SK-N-SH (cell line): Measurements from ENCODE around the gene OR9Q1. TPM values are rescaled to one million over a fixed set of nuclear protein-coding genes. Genes with fewer than 3 reads are reported as not detected.
A peak's percentile ranks its signal among the peaks of the same experiment; 100 is the strongest.

Experiments
- CTCF ChIA-PET: fragments of 300-600, 350-600 bp; formaldehyde crosslinking; extraction: SDS; loops from one replicate; lab custom pipeline; 2021; lab: Yijun Ruan, JAX
- POLR2A ChIA-PET: fragments of 350-600 bp; sonication (Branson Sonifier 250); formaldehyde crosslinking; extraction: SDS; loops from one replicate; lab custom pipeline; 2020; ENCODE audit warnings: antibody characterized with exemption, inconsistent platforms; lab: Yijun Ruan, JAX
- DNase-seq: peaks from one replicate; pipeline ENCODE4 v3.0.0; 2012
- H2AFZ ChIP-seq: fragments of 200-600 bp; sonication (generic); 2 replicates; pipeline ENCODE4 v1.8.1; 2016; ENCODE audit warnings: antibody characterized with exemption, mild to moderate bottlenecking, low read depth
- H3F3A ChIP-seq: fragments of 200-600 bp; sonication (generic); replicated peaks from 2 replicates; pipeline ENCODE3; 2016; ENCODE audit warnings: antibody characterized with exemption, mild to moderate bottlenecking; ENCODE audit not compliant: insufficient read depth
- H3K27ac ChIP-seq, 2 experiments: fragments of 200-500 bp in 1 of 2; fragments of 200-600 bp in 1 of 2; sonication (Bioruptor generic) in 1 of 2; sonication (generic), shearing (Covaris generic) in 1 of 2; 2 replicates each; pipeline versions ENCODE4 v1.5.1 to v1.6.1; 2014 to 2016; ENCODE audit warnings: low read depth in 2 of 2, inconsistent platforms in 1 of 2, low read length in 1 of 2, mild to moderate bottlenecking in 1 of 2, mixed read lengths in 1 of 2
- H3K27me3 ChIP-seq: fragments of 200-600 bp; sonication (generic), shearing (Covaris generic); 2 replicates; pipeline ENCODE4 v1.6.1; 2016; ENCODE audit warnings: mixed run types; ENCODE audit not compliant: insufficient read depth
- H3K36me3 ChIP-seq, 2 experiments: fragments of 200-500 bp in 1 of 2; fragments of 200-600 bp in 1 of 2; sonication (Bioruptor generic) in 1 of 2; sonication (generic) in 1 of 2; replicated peaks in 1 of 2; 2 replicates each; pipeline versions ENCODE3 to v1.5.1; 2014 to 2016; ENCODE audit warnings: low read length in 1 of 2, mild to moderate bottlenecking in 1 of 2; ENCODE audit not compliant: insufficient read depth in 2 of 2, control insufficient read depth in 1 of 2
- H3K4me1 ChIP-seq, 2 experiments: fragments of 200-500 bp in 1 of 2; fragments of 200-600 bp in 1 of 2; sonication (Bioruptor generic) in 1 of 2; sonication (generic), shearing (Covaris generic) in 1 of 2; 2 replicates each; pipeline versions ENCODE4 v1.5.1 to v1.6.1; 2014 to 2016; ENCODE audit warnings: low read depth in 1 of 2, low read length in 1 of 2, mixed run types in 1 of 2; ENCODE audit not compliant: insufficient read depth in 2 of 2, control insufficient read depth in 1 of 2
- H3K4me2 ChIP-seq: fragments of 200-600 bp; sonication (generic), shearing (Covaris generic); 2 replicates; pipeline ENCODE4 v1.6.1; 2017; ENCODE audit warnings: mixed run types
- H3K4me3 ChIP-seq, 2 experiments: fragments of 200-500 bp in 1 of 2; fragments of 200-600 bp in 1 of 2; sonication (Bioruptor generic) in 1 of 2; sonication (generic), shearing (Covaris generic) in 1 of 2; 2 replicates each; pipeline versions ENCODE4 v1.5.1 to v1.8.1; 2014 to 2016; ENCODE audit warnings: low read depth in 2 of 2, inconsistent platforms in 1 of 2, low read length in 1 of 2, mild to moderate bottlenecking in 1 of 2, mixed read lengths in 1 of 2, moderate library complexity in 1 of 2
- H3K79me2 ChIP-seq: fragments of 200-600 bp; sonication (generic); 2 replicates; pipeline ENCODE4 v1.8.1; 2017; ENCODE audit warnings: mild to moderate bottlenecking; ENCODE audit not compliant: insufficient read depth
- H3K9ac ChIP-seq: fragments of 200-600 bp; sonication (generic); 2 replicates; pipeline ENCODE4 v1.6.1; 2017; ENCODE audit warnings: mixed run types
- H3K9me2 ChIP-seq: fragments of 200-600 bp; sonication (generic); 2 replicates; pipeline ENCODE4 v1.6.1; 2017; ENCODE audit warnings: mixed run types
- H3K9me3 ChIP-seq: fragments of 200-600 bp; sonication (generic); 2 replicates; pipeline ENCODE4 v1.6.1; 2017; ENCODE audit warnings: mixed run types, mild to moderate bottlenecking, moderate library complexity
- H4K20me1 ChIP-seq: fragments of 200-600 bp; sonication (generic); 2 replicates; pipeline ENCODE4 v1.6.1; 2017; ENCODE audit warnings: mild to moderate bottlenecking, mixed run types; ENCODE audit not compliant: insufficient read depth
- CHD2 ChIP-seq: fragments of 150-350 bp; IDR thresholded peaks from 2 replicates; pipeline ENCODE4 v1.6.1; 2018; ENCODE audit warnings: low read length; ENCODE audit not compliant: partially characterized antibody
- EP300 ChIP-seq, 2 experiments: IDR thresholded peaks; 2 replicates each; pipeline versions ENCODE4 v1.4.0 to v1.6.1; 2012; ENCODE audit warnings: borderline replicate concordance in 1 of 2, low read depth in 1 of 2, low read length in 1 of 2
- EZH2phosphoT487 ChIP-seq: fragments of 200-600 bp; sonication (generic); IDR thresholded peaks from 2 replicates; pipeline ENCODE4 v1.6.1; 2017; ENCODE audit warnings: low read depth, mixed run types, mild to moderate bottlenecking, antibody characterized with exemption, moderate library complexity, borderline replicate concordance
- FOSL2 ChIP-seq: IDR thresholded peaks from 2 replicates; pipeline ENCODE4 v1.4.0; 2012; ENCODE audit warnings: low read depth, mild to moderate bottlenecking, moderate library complexity, borderline replicate concordance
- FOXM1 ChIP-seq: IDR thresholded peaks from 2 replicates; pipeline ENCODE4 v1.4.0; 2012; ENCODE audit warnings: low read depth, mild to moderate bottlenecking
- GATA2 ChIP-seq: sonication (generic); formaldehyde crosslinking; IDR thresholded peaks from 2 replicates; pipeline ENCODE4 v1.5.0; 2020; ENCODE audit warnings: mild to moderate bottlenecking, missing genetic modification reagents
- JUND ChIP-seq: IDR thresholded peaks from 2 replicates; pipeline ENCODE4 v1.4.0; 2012
- MEF2A ChIP-seq: IDR thresholded peaks from 2 replicates; pipeline ENCODE4 v1.4.0; 2012; ENCODE audit warnings: low read depth, borderline replicate concordance
- MXI1 ChIP-seq: IDR thresholded peaks from 2 replicates; pipeline ENCODE4 v1.6.1; 2012; ENCODE audit warnings: mild to moderate bottlenecking, low read depth, low read length, improper control_type of control experiment
- NFIC ChIP-seq: IDR thresholded peaks from 2 replicates; pipeline ENCODE4 v1.4.0; 2012; ENCODE audit warnings: borderline replicate concordance
- NRF1 ChIP-seq: IDR thresholded peaks from 2 replicates; pipeline ENCODE4 v1.6.1; 2012; ENCODE audit warnings: low read depth, mild to moderate bottlenecking, low read length
- RCOR1 ChIP-seq: fragments of 150-350 bp; IDR thresholded peaks from 2 replicates; pipeline ENCODE4 v1.6.1; 2017; ENCODE audit warnings: antibody characterized with exemption, low read length
- RFX5 ChIP-seq: IDR thresholded peaks from 2 replicates; pipeline ENCODE4 v1.6.1; 2012; ENCODE audit warnings: mild to moderate bottlenecking, improper control_type of control experiment, low read length
- SIN3A ChIP-seq: IDR thresholded peaks from 2 replicates; pipeline ENCODE4 v1.6.1; 2012; ENCODE audit warnings: low read depth, mild to moderate bottlenecking, low read length, moderate library complexity, borderline replicate concordance
- SMC3 ChIP-seq: IDR thresholded peaks from 2 replicates; pipeline ENCODE4 v1.6.1; 2012; ENCODE audit warnings: low read depth, low read length, improper control_type of control experiment
- TAF1 ChIP-seq: IDR thresholded peaks from 2 replicates; pipeline ENCODE4 v1.6.1; 2012; ENCODE audit warnings: low read depth, mild to moderate bottlenecking, low read length, moderate library complexity, borderline replicate concordance
- TCF12 ChIP-seq: IDR thresholded peaks from 2 replicates; pipeline ENCODE4 v1.4.0; 2012
- TEAD4 ChIP-seq: IDR thresholded peaks from 2 replicates; pipeline ENCODE4 v1.4.0; 2012; ENCODE audit warnings: mild to moderate bottlenecking, borderline replicate concordance; ENCODE audit not compliant: insufficient read depth
- WGBS: methylation state at CpG from one replicate; pipeline ENCODE4 v1.1.6; 2017; ENCODE audit warnings: low lambda C conversion rate; 5-methylcytosine and 5-hydroxymethylcytosine counted together
- polyA plus RNA-seq, 3 experiments: library from polyadenylated mRNA; depleted of rRNA; stranded (reverse); fragments of >200 nt; gene quantifications; 2 replicates each; pipeline ENCODE4 v1.2.3, GENCODE V29; 2012
- TF ChIP-seq, protein P1 (sequence below): IDR thresholded peaks from 2 replicates; pipeline ENCODE4 v1.4.0; 2012; ENCODE audit warnings: low read depth
- TF ChIP-seq, protein P2 (sequence below): IDR thresholded peaks from 2 replicates; pipeline ENCODE4; 2012
- TF ChIP-seq, protein P3 (sequence below): fragments of 150-350 bp; IDR thresholded peaks from 2 replicates; pipeline ENCODE4 v1.6.1; 2016; ENCODE audit warnings: mild to moderate bottlenecking, low read depth, low read length
- TF ChIP-seq, protein P4 (sequence below): IDR thresholded peaks from 2 replicates; pipeline ENCODE4 v1.4.0; 2012; ENCODE audit warnings: low read depth, borderline replicate concordance

The OR9Q1 gene
- polyA plus RNA-seq, 1 of the 3 experiments (the other 2 are of a cell fraction), result not detected

DNA sequence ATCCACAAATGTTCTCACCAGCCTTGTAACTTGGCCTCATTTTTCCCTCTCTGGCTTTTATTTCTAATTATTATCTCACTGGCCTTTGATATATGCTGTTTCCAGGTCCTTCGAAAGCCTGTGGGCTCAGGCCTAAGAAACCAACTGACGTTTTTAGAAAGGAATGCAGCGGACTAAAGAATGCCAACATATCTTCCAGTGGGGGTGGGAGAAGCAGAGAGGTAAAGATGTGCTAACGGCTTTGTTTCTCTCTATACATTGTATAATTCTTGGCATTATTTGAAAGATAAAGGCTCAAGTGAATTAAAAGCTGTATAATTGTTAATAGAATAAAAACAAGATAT, 35.3 kb downstream of the OR9Q1 start:
- no peaks in the 10 kb centered on the region for H3K27me3 ChIP-seq
- H3K9ac ChIP-seq, result peak overlapping the region; percentile 47; the same call in 1 of the 2 replicates
- H2AFZ ChIP-seq, result peak overlapping the region; percentile 91
- H3K79me2 ChIP-seq, result no peaks in the 10 kb centered on the region
- no peak for TF ChIP-seq RFX5
- TF ChIP-seq SIN3A, result no peak
- peak; percentile 55; the same call in 1 of the 2 replicates for TF ChIP-seq TEAD4
- TF ChIP-seq CHD2, result no peak
- TF ChIP-seq EP300 (IDR thresholded peaks at IDR 0.05; ENCODE audit: borderline replicate concordance in 1 of 2, low read depth in 1 of 2, low read length in 1 of 2), result no peak
- TF ChIP-seq TAF1, result no peak
- TF ChIP-seq, protein P1, sequence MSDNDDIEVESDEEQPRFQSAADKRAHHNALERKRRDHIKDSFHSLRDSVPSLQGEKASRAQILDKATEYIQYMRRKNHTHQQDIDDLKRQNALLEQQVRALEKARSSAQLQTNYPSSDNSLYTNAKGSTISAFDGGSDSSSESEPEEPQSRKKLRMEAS, result peak; percentile 63
- TF ChIP-seq JUND, result peak; percentile 70; the same call in 1 of the 2 replicates
- TF ChIP-seq NFIC, result peak; percentile 76
- peak; percentile 41; the same call in 1 of the 2 replicates for TF ChIP-seq FOSL2
- TF ChIP-seq EZH2phosphoT487, result no peak
- peak; percentile 64; the same call in 1 of the 2 replicates for TF ChIP-seq TCF12
- TF ChIP-seq, protein P2, sequence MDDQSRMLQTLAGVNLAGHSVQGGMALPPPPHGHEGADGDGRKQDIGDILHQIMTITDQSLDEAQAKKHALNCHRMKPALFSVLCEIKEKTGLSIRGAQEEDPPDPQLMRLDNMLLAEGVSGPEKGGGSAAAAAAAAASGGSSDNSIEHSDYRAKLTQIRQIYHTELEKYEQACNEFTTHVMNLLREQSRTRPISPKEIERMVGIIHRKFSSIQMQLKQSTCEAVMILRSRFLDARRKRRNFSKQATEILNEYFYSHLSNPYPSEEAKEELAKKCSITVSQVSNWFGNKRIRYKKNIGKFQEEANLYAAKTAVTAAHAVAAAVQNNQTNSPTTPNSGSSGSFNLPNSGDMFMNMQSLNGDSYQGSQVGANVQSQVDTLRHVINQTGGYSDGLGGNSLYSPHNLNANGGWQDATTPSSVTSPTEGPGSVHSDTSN, result 0 out of 2 replicates have a peak, but pooled peaks have one; percentile 20
- TF ChIP-seq FOXM1, result 0 out of 2 replicates have a peak, but pooled peaks have one; percentile 25
- no peak for TF ChIP-seq MEF2A
- H3K9me3 ChIP-seq, result no peaks in the 10 kb centered on the region
- peak overlapping the region in 1 of 2 experiments; percentile 76; a peak in 2 of 4 replicates for H3K27ac ChIP-seq
- no peak for DNase-seq
- H4K20me1 ChIP-seq, result no peaks in the 10 kb centered on the region
- no peaks in the 10 kb centered on the region for H3K9me2 ChIP-seq
- H3K4me3 ChIP-seq, result no peak overlapping the region
- ChIA-PET CTCF (no interaction called here), POLR2A (no interaction called here)
- 6% methylated on average over 4 of the region's 4 CpGs for WGBS
- H3K4me2 ChIP-seq, result peak overlapping the region; percentile 63; the same call in 1 of the 2 replicates
- H3F3A ChIP-seq, result peaks cover 14% of the 10 kb centered on the region
- H3K36me3 ChIP-seq, result no peaks in the 10 kb centered on the region
- peaks cover 0 to 17% of the 10 kb centered on the region in 2 experiments; a peak in 3 of 4 replicates for H3K4me1 ChIP-seq

DNA sequence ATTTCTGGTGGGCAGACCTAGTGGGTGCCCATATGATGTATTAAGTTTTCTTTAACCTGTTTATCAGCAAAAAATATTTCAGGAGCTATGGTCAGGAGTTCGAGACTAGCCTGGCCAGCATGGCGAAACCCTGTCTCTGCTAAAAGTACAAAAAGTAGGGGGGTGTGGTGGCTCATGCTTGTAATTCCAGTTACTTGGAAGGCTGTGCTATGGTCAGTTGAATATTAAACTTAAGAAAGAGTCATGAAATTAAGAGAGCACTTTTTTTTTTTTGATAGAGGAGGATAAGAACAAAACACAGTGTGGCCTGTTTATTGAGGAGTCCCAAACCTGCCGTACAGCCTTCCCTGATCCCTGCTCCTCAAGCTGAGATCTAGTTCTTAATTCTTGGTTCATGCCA, 36.9 kb downstream of the OR9Q1 start:
- Histone ChIP-seq H4K20me1 (no peaks in the 10 kb centered on the region), H3K9me2 (no peaks in the 10 kb centered on the region), H3F3A (peaks cover 14% of the 10 kb centered on the region), H3K9ac (no peak overlapping the region), H3K4me2 (no peak overlapping the region), H3K79me2 (no peaks in the 10 kb centered on the region), H3K4me3 (no peak overlapping the region), H3K4me1 (peaks cover 0 to 17% of the 10 kb centered on the region in 2 experiments; a peak in 3 of 4 replicates), H3K27ac (no peak overlapping the region), H3K9me3 (no peaks in the 10 kb centered on the region), H3K36me3 (no peaks in the 10 kb centered on the region), H3K27me3 (peaks cover 5% of the 10 kb centered on the region; the same call in 1 of the 2 replicates), H2AFZ (no peak overlapping the region)
- TF ChIP-seq MXI1 (no peak), CHD2 (no peak), RCOR1 (no peak), TCF12 (no peak), SMC3 (no peak), RFX5 (no peak), GATA2 (CRISPR knock-in tag) (no peak), NFIC (no peak), MEF2A (no peak), NRF1 (no peak)
- TF ChIP-seq, protein P3, sequence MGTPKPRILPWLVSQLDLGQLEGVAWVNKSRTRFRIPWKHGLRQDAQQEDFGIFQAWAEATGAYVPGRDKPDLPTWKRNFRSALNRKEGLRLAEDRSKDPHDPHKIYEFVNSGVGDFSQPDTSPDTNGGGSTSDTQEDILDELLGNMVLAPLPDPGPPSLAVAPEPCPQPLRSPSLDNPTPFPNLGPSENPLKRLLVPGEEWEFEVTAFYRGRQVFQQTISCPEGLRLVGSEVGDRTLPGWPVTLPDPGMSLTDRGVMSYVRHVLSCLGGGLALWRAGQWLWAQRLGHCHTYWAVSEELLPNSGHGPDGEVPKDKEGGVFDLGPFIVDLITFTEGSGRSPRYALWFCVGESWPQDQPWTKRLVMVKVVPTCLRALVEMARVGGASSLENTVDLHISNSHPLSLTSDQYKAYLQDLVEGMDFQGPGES, result no peak
- TF ChIP-seq, protein P2, result no peak
- TF ChIP-seq, protein P4, sequence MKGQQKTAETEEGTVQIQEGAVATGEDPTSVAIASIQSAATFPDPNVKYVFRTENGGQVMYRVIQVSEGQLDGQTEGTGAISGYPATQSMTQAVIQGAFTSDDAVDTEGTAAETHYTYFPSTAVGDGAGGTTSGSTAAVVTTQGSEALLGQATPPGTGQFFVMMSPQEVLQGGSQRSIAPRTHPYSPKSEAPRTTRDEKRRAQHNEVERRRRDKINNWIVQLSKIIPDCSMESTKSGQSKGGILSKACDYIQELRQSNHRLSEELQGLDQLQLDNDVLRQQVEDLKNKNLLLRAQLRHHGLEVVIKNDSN, result no peak
- ChIA-PET POLR2A (no interaction called here), CTCF (no interaction called here)
- WGBS, result 62% methylated on average over 3 of the region's 3 CpGs
- DNase-seq, result no peak
